K562 (cell line): ENCODE data around the gene CENPN. TPM values are rescaled to one million over a fixed set of nuclear protein-coding genes. Genes with fewer than 3 reads are reported as not detected.

Experiments used
- CHCHD3 ChIP-seq: fragments of 250-450 bp; sonication (Bioruptor Pico); IDR thresholded peaks from 2 replicates; pipeline ENCODE4 v2.1.2; 2022; ENCODE audit warnings: mild to moderate bottlenecking
- CREM ChIP-seq: IDR thresholded peaks from 2 replicates; pipeline ENCODE4 v1.6.1; 2014; ENCODE audit warnings: antibody characterized with exemption, low read depth
- EGR1 ChIP-seq: fragments of 450-650 bp; conservative IDR thresholded peaks from 2 replicates; pipeline ENCODE4 v1.6.1; 2017; ENCODE audit warnings: mild to moderate bottlenecking
- ETV5 ChIP-seq: sonication (generic); formaldehyde crosslinking; IDR thresholded peaks from 2 replicates; pipeline ENCODE4 v1.4.0; 2020; ENCODE audit warnings: low read depth, mild to moderate bottlenecking, missing genetic modification reagents
- GABPB2 ChIP-seq: fragments of 250-450 bp; sonication (Bioruptor Pico); conservative IDR thresholded peaks from 2 replicates; pipeline ENCODE4 v1.5.1; 2021; ENCODE audit warnings: mild to moderate bottlenecking
- MAFG ChIP-seq: fragments of 450-650 bp; conservative IDR thresholded peaks from 2 replicates; pipeline ENCODE4 v1.6.1; 2016; ENCODE audit warnings: missing genetic modification characterization, missing compliant biosample characterization
- MAFK ChIP-seq: IDR thresholded peaks from 2 replicates; pipeline ENCODE4 v1.6.1; 2011; ENCODE audit warnings: low read length, improper control_type of control experiment
- MCM7 ChIP-seq, 2 experiments: fragments of 450-650 bp; IDR thresholded peaks; 2 replicates each; pipeline ENCODE4 v1.6.1; 2016 to 2018
- NFE2 ChIP-seq: IDR thresholded peaks from 2 replicates; pipeline ENCODE4 v1.6.1; 2014; ENCODE audit warnings: antibody characterized with exemption, low read depth
- NONO ChIP-seq, 2 experiments: fragments of 200-400 bp in 1 of 2; fragments of 450-650 bp in 1 of 2; formaldehyde crosslinking in 1 of 2; IDR thresholded peaks; 2 replicates each; pipeline ENCODE4 v1.6.1; 2017; ENCODE audit warnings: low read depth in 2 of 2, mild to moderate bottlenecking in 2 of 2, moderate library complexity in 2 of 2, low read length in 1 of 2
- PHF21A ChIP-seq: fragments of 450-650 bp; IDR thresholded peaks from 2 replicates; pipeline ENCODE4 v1.6.1; 2017; ENCODE audit warnings: low read depth, borderline replicate concordance
- PURB ChIP-seq: sonication (generic); formaldehyde crosslinking; IDR thresholded peaks from 2 replicates; pipeline ENCODE4 v1.9.0; 2021; ENCODE audit warnings: low read depth, mild to moderate bottlenecking, missing genetic modification reagents
- RCOR1 ChIP-seq, 2 experiments: IDR thresholded peaks; 2 replicates each; pipeline ENCODE4 v1.6.1; 2012; ENCODE audit warnings: low read depth in 2 of 2, low read length in 2 of 2, borderline replicate concordance in 1 of 2, improper control_type of control experiment in 1 of 2
- RFX1 ChIP-seq: fragments of 450-650 bp; IDR thresholded peaks from 2 replicates; pipeline ENCODE4 v1.6.1; 2016; ENCODE audit warnings: mild to moderate bottlenecking, moderate library complexity
- SMARCA4 ChIP-seq: fragments of 450-650 bp; IDR thresholded peaks from 2 replicates; pipeline ENCODE4 v1.6.1; 2016
- TFE3 ChIP-seq: fragments of 450-650 bp; formaldehyde crosslinking; IDR thresholded peaks from 2 replicates; pipeline ENCODE4 v1.4.0; 2020; ENCODE audit warnings: mild to moderate bottlenecking, mixed read lengths
- polyA plus RNA-seq, 8 experiments: library from polyadenylated mRNA; depleted of rRNA in 4 of 8; stranded (reverse) in 5 of 8; unstranded in 3 of 8; fragments of >200 nt; fragmentation: Nextera tagmentation in 2 of 8; fragmentation: Illumina TruSeq in 1 of 8; extraction: Ambion mirVana in 2 of 8; extraction: Trizol in 1 of 8; gene quantifications; 2 replicates each; pipeline versions ENCODE4 v1.2.1 to v1.2.3, GENCODE V29; 2011 to 2014; ENCODE audit warnings: inconsistent platforms in 1 of 8, missing spikeins in 1 of 8
- total RNA-seq, 7 experiments: library from RNA; depleted of rRNA in 6 of 7; stranded (reverse); fragments of >200 nt in 6 of 7; fragmentation: Illumina TruSeq in 2 of 7; extraction: Trizol in 2 of 7; gene quantifications; 2 replicates each; pipeline versions ENCODE4 v1.2.1 to v1.2.3, GENCODE V29; 2011 to 2021; ENCODE audit warnings: low replicate concordance in 1 of 7
- TF ChIP-seq, protein P1 (sequence below): sonication (generic); formaldehyde crosslinking; IDR thresholded peaks from 2 replicates; pipeline ENCODE4 v1.9.0; 2022; ENCODE audit warnings: mild to moderate bottlenecking, missing genetic modification reagents
- TF ChIP-seq, protein P2 (sequence below), 2 experiments: fragments of 450-650 bp in 1 of 2; sonication (generic) in 1 of 2; formaldehyde crosslinking in 1 of 2; IDR thresholded peaks in 1 of 2; conservative IDR thresholded peaks in 1 of 2; 2 replicates each; pipeline versions ENCODE4 v1.6.1 to v1.8.1; 2016 to 2023; ENCODE audit warnings: mild to moderate bottlenecking in 2 of 2, moderate library complexity in 2 of 2, inconsistent platforms in 1 of 2, missing genetic modification reagents in 1 of 2
- TF ChIP-seq, protein P3 (sequence below): sonication (generic); formaldehyde crosslinking; IDR thresholded peaks from 2 replicates; pipeline ENCODE4 v1.8.1; 2022; ENCODE audit warnings: missing genetic modification reagents
- TF ChIP-seq, protein P4 (sequence below), 2 experiments: IDR thresholded peaks; 2 replicates each; pipeline ENCODE4 v1.6.1; 2012; ENCODE audit warnings: improper control_type of control experiment in 2 of 2, low read depth in 2 of 2, low read length in 2 of 2, borderline replicate concordance in 1 of 2
- TF ChIP-seq, protein P5 (sequence below): IDR thresholded peaks from 2 replicates; pipeline ENCODE4 v1.6.1; 2012; ENCODE audit warnings: low read depth, low read length, improper control_type of control experiment, borderline replicate concordance

The CENPN gene
- total and polyA plus RNA-seq, 9 of the 15 experiments (the other 6 are each of a cell fraction or from before 2014, with no cell fraction given), result 92.3 to 384 (median 140) TPM

DNA sequence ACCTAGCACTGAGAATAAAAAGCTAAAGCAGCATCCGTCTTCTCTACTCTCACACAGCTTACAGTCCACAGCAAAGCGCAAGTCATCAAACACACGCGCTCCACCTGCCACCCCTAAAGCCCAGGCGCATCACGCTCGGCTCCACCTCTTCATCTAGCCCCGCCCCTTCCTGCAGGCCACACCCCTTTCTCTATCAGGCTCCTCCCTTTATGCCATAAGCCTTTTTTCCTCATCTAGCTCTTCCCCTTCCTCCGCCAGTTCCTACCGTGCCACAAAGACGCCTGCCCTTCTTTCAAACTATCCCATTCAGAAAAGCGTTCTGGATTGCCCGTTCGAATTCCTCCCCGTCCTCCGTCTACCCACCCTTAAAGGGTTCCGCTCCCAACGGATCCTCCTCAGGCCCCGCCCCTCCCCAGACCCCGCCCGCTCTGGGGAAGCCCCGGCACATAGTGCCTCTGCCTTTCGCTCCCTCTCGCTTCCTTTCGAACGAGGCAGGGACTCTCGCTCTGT is 69.6 kb downstream of the CENPN start (continued):
- TF ChIP-seq NONO (IDR thresholded peaks at IDR 0.05; ENCODE audit: low read depth in 2 of 2, low read length in 1 of 2) (no peak), PURB (CRISPR knock-in tag) (no peak), SMARCA4 (peak; percentile 42; the same call in 1 of the 2 replicates), PHF21A (0 out of 2 replicates have a peak, but pooled peaks have one; percentile 16), TFE3 (CRISPR knock-in tag) (no peak), RFX1 (no peak), GABPB2 (CRISPR knock-in tag) (no peak), CREM (peak; percentile 52), MAFK (peak; percentile 33; the same call in 1 of the 2 replicates), CHCHD3 (CRISPR knock-in tag) (no peak), ETV5 (CRISPR knock-in tag) (no peak), EGR1 (no peak), RCOR1 (IDR thresholded peaks at IDR 0.05; ENCODE audit: borderline replicate concordance in 1 of 2, low read depth in 2 of 2, low read length in 2 of 2) (peak in 1 of 2 experiments; percentile 61; a peak in 2 of 4 replicates), MCM7 (IDR thresholded peaks at IDR 0.05) (no peak), MAFG (tag) (peak; percentile 74), NFE2 (peak; percentile 71)
- TF ChIP-seq, protein P1, sequence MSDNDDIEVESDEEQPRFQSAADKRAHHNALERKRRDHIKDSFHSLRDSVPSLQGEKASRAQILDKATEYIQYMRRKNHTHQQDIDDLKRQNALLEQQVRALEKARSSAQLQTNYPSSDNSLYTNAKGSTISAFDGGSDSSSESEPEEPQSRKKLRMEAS (CRISPR knock-in tag), result peak; percentile 56; the same call in 1 of the 2 replicates
- TF ChIP-seq, protein P2, sequence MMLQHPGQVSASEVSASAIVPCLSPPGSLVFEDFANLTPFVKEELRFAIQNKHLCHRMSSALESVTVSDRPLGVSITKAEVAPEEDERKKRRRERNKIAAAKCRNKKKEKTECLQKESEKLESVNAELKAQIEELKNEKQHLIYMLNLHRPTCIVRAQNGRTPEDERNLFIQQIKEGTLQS (IDR thresholded peaks at IDR 0.05), result no peak
- TF ChIP-seq, protein P2 (CRISPR knock-in tag; conservative IDR thresholded peaks at IDR 0.05), result no peak
- TF ChIP-seq, protein P3, sequence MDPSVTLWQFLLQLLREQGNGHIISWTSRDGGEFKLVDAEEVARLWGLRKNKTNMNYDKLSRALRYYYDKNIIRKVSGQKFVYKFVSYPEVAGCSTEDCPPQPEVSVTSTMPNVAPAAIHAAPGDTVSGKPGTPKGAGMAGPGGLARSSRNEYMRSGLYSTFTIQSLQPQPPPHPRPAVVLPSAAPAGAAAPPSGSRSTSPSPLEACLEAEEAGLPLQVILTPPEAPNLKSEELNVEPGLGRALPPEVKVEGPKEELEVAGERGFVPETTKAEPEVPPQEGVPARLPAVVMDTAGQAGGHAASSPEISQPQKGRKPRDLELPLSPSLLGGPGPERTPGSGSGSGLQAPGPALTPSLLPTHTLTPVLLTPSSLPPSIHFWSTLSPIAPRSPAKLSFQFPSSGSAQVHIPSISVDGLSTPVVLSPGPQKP (CRISPR knock-in tag), result no peak
- TF ChIP-seq, protein P4, sequence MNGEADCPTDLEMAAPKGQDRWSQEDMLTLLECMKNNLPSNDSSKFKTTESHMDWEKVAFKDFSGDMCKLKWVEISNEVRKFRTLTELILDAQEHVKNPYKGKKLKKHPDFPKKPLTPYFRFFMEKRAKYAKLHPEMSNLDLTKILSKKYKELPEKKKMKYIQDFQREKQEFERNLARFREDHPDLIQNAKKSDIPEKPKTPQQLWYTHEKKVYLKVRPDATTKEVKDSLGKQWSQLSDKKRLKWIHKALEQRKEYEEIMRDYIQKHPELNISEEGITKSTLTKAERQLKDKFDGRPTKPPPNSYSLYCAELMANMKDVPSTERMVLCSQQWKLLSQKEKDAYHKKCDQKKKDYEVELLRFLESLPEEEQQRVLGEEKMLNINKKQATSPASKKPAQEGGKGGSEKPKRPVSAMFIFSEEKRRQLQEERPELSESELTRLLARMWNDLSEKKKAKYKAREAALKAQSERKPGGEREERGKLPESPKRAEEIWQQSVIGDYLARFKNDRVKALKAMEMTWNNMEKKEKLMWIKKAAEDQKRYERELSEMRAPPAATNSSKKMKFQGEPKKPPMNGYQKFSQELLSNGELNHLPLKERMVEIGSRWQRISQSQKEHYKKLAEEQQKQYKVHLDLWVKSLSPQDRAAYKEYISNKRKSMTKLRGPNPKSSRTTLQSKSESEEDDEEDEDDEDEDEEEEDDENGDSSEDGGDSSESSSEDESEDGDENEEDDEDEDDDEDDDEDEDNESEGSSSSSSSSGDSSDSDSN (IDR thresholded peaks at IDR 0.05; ENCODE audit: borderline replicate concordance in 1 of 2, low read depth in 2 of 2, low read length in 2 of 2), result 0 out of 4 replicates have a peak, but pooled peaks of 1 of the 2 experiments have one; percentile 24
- TF ChIP-seq, protein P5, sequence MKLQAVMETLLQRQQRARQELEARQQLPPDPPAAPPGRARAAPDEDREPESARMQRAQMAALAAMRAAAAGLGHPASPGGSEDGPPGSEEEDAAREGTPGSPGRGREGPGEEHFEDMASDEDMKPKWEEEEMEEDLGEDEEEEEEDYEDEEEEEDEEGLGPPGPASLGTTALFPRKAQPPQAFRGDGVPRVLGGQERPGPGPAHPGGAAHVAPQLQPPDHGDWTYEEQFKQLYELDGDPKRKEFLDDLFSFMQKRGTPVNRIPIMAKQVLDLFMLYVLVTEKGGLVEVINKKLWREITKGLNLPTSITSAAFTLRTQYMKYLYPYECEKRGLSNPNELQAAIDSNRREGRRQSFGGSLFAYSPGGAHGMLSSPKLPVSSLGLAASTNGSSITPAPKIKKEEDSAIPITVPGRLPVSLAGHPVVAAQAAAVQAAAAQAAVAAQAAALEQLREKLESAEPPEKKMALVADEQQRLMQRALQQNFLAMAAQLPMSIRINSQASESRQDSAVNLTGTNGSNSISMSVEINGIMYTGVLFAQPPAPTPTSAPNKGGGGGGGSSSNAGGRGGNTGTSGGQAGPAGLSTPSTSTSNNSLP, result no peak
